ENCODE measurements around the gene RABL2A.
A peak's percentile ranks its signal among the peaks of the same experiment; 100 is the strongest.
"Not testable (repeated sequence)": the region's sequence is repeated elsewhere in the genome, so short reads cannot be mapped to it uniquely, and the experiment has no call there.

The RABL2A gene

DNA sequence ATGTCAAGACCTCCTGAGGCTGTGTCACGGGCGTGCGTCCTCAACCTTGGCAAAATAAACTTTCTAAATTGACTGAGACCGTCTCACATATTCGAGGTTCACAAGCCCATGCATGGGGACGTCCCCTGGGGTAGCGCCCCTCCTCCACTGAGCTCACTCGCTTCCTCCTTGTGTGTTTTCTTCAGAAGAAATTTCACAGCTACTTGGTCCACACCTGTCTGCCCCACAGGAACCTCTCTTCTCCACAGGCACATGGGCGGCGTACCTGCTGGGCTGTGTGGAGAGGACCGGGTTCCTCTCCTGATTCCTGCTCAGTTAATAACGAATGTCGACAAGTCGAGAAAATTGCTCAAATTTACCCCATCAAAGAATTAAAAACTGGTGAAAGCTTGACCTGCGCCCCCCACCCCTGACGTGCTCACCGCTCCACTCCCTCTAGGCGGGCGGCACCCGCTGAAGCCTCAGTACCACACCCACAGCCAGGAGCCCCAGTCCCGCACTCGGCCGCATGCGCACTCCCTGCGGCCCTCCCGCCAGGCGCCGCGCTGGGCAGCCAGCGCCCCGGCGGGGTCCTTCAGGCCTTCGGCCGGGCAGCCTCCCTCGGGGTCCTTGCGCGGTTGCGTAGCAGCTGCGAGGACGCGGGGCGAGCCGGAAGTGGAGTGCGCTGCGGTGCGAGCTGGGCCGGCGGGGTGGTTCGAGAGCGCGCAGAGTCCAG, at the start of gene RABL2A:
Gene RABL2A, plus strand, starts transcription at position 651 of the 715 bp plus-strand sequence. CDS start 1,341 bp downstream, outside the sequence.
- DNase-seq (ENCODE audit: low read depth), result peak; percentile 52

DNA sequence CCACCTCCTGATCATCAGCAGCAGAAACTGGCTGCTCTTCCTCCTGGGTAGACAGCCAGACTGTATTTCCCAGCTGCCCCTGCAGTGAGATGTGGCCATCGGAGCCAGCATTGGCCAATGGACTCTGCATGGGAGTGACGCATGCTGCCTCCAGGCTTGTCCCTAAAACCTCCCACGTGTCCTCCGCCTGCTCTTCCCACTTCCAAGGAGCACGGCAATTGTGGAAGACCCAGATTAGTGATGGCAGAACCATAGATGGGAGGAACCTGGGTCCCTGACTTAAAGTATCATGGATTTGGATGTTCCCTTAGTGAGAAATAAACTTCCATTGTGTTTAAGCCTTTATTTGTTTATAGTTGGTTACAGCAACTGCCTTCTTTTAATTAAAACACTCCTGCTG, 48.6 kb upstream of the RABL2A start:
- DNase-seq (ENCODE audit: low read depth), result not testable (repeated sequence)

DNA sequence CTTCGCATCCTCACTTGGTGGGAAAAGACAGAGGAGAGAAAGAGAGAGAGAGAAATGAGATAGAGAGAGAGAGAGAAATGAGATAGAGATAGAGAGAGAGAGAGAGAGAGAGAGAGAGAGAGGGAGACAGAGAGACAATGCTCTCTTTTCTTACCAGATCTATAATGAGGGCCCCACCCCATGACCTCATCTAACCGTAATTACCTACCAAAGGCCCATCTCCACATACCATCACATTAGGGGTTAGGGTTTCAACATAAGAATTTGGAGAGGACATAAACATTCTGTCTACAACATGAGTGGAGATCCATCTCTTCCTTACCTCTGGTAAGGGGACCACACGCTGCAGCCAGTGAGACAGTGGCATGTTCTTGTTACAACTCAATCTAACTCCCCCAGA, 44.6 kb upstream of the RABL2A start:
- DNase-seq (ENCODE audit: low read depth), result not testable (repeated sequence)

DNA sequence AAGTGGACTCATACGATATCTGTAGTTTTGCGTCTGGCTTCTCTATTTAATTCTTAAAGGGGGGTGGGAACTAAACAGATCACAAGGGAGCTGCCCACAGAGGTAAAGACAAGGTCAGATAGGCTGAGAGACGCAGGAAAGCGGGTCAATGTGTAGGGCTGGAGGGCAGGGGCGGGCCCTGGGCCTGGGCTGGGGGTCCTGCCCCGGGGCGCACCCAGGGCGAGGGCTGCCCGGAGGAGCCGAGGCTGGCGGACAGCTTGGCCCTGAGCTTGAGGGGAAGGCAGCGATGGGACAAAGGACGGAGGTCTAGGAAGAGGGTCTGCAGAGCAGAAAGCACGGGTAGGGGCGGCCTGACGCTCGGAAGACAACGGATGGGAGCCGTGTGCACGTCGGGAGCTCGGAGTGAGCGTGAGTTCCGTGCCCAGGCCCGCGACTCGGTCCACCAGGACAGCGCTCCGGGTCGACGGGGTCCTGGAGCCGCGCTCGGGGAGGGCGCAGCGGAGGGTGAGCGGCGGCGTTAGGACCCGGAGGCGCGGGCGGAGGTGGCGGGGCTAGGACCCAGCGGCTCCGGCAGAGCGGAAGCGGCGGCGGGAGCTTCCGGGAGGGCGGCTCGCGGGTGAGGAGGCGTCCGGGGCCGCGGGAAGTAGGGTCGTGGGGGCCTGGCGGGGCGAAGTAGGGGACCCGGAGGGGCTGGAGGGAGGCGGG, 43.4 kb upstream of the RABL2A start:
- peak; percentile 60 for DNase-seq (ENCODE audit: low read depth)

DNA sequence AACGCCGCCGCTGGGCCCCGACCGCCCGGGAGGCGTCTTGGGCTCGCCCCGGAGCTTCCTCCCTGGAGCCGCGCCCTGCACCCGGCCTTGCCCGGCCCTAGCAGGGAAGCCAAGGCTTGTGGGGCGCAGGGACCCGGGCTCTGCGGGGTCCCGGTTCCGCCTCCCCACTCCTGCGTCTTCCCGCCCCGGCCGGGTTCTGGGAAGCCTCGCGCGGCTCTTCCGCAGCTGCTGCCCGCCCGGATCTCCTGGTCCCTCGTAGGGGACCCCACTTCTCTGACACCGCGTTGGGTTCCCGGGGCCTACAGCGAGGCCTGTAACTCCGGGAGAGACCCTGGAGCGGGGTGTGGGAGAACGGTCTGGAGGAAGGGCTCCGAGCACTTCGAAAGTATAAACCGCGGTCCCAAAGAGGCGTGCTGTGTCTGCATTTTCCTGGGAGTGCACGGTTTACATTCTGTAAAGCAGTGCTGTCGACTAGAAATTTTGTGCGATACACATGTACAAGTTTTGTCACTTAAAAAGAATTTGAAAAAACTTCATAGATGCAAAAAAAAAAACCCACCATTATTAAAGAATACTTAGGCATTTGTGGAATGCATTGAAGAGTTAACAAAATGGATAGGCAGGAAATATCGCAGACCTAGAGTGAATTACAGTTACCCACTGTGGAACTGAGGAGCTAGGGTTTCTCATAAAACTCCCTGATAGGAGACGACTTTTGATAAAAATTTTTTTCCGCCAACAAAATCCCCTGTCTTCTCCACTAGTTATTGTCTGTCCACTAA, 42.6 kb upstream of the RABL2A start:
- not testable (repeated sequence) for DNase-seq (ENCODE audit: low read depth)

DNA sequence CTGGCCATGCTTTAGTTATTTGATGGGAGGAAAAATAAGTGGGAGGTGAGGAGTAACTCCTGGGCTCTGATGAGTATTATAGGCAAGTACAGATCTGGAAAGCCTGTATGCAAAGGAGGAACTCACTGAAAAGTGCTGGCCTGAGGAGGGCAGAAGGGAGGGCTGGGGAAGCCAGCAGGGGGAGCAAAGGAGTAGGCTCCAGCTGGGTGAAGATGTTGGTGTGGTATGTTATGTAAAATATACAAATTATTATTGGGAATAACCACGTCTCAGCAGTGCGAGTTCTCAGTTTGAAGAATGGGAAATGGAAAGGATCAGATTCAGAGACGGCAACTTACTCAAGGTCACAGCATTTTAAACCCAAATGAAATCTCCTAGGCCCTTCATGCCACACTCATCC, 39.9 kb upstream of the RABL2A start:
- peak; percentile 33 for DNase-seq (ENCODE audit: low read depth)

DNA sequence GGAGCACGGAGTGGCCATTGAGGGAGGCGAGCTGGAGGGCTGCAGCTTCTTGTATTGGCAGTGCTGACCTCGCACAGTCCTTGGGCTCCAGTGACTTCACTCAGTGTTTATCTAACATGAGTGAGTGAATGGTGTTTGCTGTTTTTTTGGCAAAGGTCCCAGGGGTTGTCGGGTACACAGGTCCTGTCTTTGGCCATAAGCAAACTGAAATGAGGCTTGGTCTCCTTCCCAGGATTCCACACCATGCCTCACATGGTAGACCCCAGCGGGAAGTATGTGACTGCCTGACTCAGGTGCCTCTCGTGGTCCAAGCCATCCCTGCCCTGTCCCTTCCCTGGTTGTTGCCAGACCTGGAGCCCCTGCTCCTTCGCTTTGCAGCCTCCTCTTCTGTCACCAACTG, 37.5 kb upstream of the RABL2A start:
- not testable (repeated sequence) for DNase-seq (ENCODE audit: low read depth)

DNA sequence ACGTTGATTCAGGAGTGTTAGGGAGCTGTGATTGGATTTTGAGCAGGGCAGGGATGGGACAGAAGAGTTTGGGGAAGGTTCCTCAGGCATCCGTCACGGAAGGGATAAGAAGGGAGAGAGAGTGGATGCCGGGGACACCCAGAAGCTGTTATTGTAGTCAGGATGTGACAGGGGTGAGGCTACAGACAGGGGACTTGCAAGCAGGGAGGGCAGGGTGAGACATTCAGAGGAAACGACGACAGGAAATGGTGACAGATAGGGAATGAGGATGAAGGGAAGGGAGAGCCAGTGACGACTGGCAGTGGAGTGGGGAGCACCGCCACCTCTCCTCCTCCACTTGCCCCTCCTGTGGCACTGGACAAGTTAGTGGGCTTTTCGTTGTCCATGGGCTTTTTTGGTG, 35.1 kb upstream of the RABL2A start:
- not testable (repeated sequence) for DNase-seq (ENCODE audit: low read depth)

DNA sequence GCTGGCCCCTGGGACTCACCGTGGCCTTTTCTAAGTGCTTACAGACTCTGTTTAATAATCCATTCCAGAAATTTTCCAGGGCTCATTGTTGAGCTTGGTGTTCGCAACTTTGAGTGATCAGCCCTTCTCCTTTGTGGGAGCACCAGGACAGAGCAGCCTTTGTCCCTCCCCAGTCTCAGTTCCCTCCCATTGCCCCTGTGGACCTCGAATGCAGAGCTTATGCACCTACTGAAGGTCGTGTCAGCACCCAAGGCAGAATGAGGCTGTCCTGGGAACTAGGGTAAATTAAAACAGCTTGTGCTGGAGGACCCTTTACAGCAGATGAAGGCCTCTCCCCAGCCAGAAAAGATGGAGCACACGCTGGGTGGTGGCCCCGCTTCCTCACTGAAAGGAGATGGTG, 33.8 kb upstream of the RABL2A start:
- DNase-seq (ENCODE audit: low read depth), result not testable (repeated sequence)

DNA sequence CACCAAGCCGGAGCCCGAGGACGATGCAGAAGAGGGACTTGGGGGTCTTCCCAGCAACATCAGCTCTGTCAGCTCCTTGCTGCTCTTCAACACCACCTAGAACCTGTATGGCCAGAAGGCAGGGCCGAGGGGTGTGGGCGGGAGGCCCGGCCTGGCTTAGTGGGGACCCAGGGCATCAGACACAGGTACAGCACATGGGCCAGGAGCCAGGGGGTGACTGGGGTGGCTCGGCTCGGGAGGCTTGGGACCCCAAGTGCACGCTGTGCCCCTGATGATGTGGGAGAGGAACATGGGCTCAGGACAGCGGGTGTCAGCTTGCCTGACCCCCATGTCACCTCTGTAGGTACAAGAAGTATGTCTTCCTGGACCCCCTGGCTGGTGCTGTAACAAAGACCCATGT, 31.3 kb upstream of the RABL2A start:
- DNase-seq (ENCODE audit: low read depth), result not testable (repeated sequence)

DNA sequence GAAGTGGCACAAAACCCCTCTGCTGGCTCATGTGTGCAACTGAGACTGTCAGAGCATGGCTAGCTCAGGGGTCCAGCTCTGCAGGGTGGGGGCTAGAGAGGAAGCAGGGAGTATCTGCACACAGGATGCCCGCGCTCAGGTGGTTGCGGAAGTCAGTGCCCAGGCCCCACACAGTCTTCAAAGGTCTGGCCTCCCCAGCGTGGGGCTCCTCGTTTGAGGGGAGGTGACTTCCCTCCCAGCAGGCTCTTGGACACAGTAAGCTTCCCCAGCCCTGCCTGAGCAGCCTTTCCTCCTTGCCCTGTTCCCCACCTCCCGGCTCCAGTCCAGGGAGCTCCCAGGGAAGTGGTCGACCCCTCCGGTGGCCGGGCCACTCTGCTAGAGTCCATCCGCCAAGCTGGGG, 29.9 kb upstream of the RABL2A start:
- not testable (repeated sequence) for DNase-seq (ENCODE audit: low read depth)

DNA sequence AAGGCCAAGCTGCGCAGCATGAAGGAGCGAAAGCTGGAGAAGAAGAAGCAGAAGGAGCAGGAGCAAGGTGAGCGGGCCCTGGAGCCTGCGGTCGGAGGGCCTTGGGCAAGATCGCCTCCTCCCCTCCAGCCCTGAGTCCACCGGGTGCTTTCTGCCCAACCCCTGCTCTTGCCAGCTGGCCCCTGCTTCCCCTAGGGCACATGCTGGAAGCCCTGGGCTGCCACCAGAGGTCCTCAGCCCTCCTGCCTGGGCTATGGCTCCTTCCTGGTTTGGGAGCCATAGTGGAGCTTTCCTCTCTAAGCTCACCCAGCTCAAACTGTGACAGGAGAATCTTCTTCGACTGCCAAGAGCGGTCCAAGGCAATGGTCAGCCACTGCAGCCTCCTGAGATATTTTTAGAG, 29.5 kb upstream of the RABL2A start:
- DNase-seq (ENCODE audit: low read depth), result not testable (repeated sequence)

DNA sequence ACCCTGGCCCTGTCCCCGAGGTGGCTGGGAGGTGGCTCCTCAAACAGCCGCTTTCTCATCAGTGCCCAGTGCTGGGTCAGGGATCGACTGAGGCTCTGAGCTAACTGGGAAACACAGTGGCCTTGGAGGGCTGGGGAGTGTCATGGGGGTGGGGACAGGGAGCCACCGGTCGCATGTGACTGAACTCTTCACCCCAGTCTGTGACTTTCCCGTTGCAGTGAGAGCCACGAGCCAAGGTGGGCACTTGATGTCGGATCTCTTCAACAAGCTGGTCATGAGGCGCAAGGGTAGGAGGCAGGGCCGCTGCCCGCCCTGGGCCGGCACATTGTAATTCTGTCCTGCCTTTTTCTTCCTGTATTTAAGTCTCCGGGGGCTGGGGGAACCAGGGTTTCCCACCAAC, 28.9 kb upstream of the RABL2A start:
- not testable (repeated sequence) for DNase-seq (ENCODE audit: low read depth)

DNA sequence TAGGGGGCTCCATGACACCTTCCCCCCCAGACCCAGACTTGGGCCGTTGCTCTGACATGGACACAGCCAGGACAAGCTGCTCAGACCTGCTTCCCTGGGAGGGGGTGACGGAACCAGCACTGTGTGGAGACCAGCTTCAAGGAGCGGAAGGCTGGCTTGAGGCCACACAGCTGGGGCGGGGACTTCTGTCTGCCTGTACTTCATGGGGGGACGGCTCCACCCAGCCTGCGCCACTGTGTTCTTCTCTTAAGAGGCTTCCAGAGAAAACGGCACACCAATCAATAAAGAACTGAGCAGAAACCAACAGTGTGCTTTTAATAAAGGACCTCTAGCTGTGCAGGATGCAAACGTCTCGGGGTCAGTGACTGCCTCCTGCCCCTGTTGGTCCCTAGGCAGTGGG, 28.3 kb upstream of the RABL2A start:
- not testable (repeated sequence) for DNase-seq (ENCODE audit: low read depth)

DNA sequence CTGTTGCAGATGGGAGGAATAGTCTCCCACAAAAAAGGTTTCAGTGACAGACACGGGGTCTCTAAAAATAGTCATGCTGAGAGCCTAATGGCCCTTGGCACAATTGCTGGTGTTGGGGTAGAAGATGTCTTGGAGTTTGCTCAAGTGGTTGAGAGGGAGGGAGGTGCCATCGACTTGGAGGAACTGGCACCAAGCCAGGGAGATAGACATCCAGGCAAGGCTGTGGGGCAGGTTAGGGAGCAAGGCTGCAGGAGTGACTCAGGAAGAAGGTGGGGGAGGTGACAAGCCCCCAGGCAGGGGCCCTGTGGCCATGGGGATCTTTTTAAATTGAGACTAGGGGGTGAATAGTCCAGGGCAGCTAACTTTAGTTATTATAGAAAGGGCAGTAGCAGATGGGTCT, 27.9 kb upstream of the RABL2A start:
- not testable (repeated sequence) for DNase-seq (ENCODE audit: low read depth)

DNA sequence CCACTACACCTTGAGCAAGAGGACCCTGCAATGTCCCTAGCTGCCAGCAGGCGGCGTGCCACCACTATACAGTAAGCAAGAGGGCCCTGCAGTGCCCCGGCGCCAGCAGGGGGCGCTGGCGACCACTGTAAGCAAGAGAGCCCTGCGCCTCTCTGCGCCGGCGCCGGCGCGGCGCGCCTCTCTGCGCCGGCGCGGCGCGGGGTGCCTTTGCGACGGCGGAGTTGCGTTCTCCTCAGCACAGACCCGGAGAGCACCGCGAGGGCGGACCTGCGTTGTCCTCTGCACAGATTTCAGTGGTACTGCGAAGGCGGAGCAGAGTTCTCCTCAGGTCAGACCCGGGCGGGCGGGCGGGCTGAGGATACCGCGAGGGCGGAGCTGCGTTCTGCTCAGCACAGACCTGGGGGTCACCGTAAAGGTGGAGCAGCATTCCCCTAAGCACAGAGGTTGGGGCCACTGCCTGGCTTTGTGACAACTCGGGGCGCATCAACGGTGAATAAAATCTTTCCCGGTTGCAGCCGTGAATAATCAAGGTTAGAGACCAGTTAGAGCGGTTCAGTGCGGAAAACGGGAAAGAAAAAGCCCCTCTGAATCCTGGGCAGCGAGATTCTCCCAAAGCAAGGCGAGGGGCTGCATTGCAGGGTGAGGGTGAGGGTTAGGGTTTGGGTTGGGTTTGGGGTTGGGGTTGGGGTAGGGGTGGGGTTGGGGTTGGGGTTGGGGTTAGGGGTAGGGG, 24.9 kb upstream of the RABL2A start:
- peak; percentile 47 for DNase-seq (ENCODE audit: low read depth)

DNA sequence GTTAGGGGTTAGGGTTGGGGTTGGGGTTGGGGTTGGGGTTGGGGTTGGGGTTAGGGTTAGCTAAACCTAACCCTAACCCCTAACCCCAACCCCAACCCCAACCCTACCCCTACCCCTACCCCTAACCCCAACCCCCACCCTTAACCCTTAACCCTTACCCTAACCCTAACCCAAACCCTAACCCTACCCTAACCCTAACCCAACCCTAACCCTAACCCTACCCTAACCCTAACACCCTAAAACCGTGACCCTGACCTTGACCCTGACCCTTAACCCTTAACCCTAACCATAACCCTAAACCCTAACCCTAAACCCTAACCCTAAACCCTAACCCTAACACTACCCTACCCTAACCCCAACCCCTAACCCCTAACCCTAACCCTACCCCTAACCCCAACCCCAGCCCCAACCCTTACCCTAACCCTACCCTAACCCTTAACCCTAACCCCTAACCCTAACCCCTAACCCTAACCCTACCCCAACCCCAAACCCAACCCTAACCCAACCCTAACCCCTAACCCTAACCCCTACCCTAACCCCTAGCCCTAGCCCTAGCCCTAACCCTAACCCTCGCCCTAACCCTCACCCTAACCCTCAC, 24.1 kb upstream of the RABL2A start:
- no peak for DNase-seq (ENCODE audit: low read depth)

DNA sequence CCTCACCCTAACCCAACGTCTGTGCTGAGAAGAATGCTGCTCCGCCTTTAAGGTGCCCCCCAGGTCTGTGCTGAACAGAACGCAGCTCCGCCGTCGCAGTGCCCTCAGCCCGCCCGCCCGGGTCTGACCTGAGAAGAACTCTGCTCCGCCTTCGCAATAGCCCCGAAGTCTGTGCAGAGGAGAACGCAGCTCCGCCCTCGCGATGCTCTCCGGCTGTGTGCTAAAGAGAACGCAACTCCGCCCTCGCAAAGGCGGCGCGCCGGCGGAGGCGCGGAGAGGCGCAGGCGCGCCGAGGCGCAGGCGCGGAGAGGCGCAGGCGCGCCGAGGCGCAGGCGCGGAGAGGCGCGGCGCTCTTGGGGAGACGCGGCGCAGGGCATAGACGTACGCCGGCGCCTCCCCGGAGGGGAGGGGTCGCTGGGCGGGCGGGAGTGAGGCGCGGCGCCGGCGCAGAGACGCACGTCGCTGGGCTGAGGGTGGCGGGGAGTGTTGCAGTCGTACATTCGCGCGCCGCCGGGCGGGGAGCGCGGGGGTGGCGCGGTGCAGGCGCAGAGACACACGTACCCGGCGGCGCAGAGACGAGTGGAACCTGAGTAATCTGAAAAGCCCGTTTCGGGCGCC, 23.5 kb upstream of the RABL2A start:
- peak; percentile 46 for DNase-seq (ENCODE audit: low read depth)

DNA sequence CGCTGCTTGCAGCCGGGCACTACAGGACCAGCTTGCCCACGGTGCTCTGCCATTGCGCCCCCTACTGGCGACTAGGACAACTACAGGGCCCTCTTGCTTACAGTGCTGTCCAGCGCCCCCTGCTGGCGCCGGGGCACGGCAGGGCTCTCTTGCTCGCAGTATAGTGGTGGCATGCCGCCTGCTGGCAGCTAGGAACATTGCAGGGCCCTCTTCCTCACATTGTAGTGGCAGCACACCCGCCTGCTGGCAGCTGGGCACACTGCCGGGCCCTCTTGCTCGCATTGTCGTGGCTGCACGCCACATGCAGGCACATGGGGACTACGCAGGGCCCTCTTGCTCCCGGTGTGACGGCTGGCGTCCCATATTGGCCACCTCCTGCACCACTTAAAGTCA, 23.0 kb upstream of the RABL2A start:
- peak; percentile 86 for DNase-seq (ENCODE audit: low read depth)

DNA sequence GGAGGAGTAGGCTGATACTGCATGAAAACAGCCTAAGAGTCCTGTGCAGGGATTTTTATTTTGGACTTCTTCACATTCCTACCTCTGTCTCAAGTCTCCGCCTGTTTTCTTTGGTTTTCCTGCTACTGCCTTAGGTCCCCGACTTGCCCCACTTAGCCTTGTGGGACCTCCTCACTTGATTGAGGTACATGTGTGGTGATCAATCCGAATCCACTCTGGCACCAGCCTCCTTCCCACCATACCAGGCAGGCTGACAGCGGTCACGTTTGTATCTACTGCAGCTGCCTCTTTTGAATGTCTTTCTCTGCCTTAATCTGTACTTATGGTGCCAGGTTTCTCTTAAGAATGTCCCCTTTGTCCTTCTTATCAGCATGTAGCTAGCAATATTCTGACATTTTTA, 22.4 kb upstream of the RABL2A start:
- DNase-seq (ENCODE audit: low read depth), result not testable (repeated sequence)

DNA sequence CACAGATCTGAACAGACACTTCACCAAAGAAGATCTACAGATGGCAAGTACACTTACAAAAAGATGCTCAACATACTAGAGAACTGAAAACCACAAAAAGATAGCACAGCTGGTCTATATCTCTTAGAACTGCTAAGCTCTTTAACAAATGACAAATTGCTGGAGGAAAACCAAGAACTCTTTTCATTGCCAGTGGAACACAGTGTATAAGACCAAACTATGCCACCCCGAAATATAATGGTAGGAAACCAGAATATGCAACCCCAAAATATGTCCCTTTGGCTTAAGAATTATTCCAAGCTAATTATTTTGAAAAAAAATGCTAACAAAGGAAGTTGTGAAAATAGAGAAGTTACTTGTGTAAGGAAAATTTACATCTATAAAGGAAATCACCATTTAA, 21.0 kb upstream of the RABL2A start:
- DNase-seq (ENCODE audit: low read depth), result not testable (repeated sequence)

Data from CMK (cell line).